Sigmoid colon (tissue), 4 donors: ENCODE data around the gene IFNG.

Experiments used
- CTCF ChIP-seq, 4 experiments: fragments of 450-650 bp in 3 of 4; fragments of 200-600 bp in 1 of 4; IDR thresholded peaks; one replicate each; pipeline ENCODE4 v1.5.1; 2016 to 2019; ENCODE audit warnings: antibody characterized with exemption in 4 of 4, mild to moderate bottlenecking in 3 of 4, moderate library complexity in 2 of 4
- EP300 ChIP-seq, 4 donors: sonication (generic); formaldehyde crosslinking; IDR thresholded peaks; one replicate each; pipeline ENCODE4 v1.6.1; 2017; ENCODE audit warnings: antibody characterized with exemption in 4 of 4
- POLR2A ChIP-seq, 2 donors: fragments of 450-650 bp; IDR thresholded peaks; one replicate each; pipeline ENCODE4 v1.6.1; 2016; ENCODE audit warnings: antibody characterized with exemption in 2 of 2, mild to moderate bottlenecking in 2 of 2, moderate library complexity in 2 of 2

- TF ChIP-seq EP300 (IDR thresholded peaks at IDR 0.05) (no peak), CTCF (IDR thresholded peaks at IDR 0.05) (no peak), POLR2A (IDR thresholded peaks at IDR 0.05) (no peak)
These were observed 18.6 kb upstream of the IFNG start for GRCh38 chr12:68178184-68178583.
